HepG2 (cell line): ENCODE measurements around the gene RBM15B. TPM values are rescaled to one million over a fixed set of nuclear protein-coding genes. Genes with fewer than 3 reads are reported as not detected.

Source experiments
- ATAC-seq: fragments of 200-7000 bp; cut with Tn5 transposase; 3 replicates; pipeline ENCODE4 v1.9.1; 2020; ENCODE audit warnings: mild to moderate bottlenecking, moderate library complexity
- BruUV-seq: library from RNA; stranded (reverse); fragments of 400-500 nt; replicated peaks from 2 replicates; lab custom pipeline; 2021; lab: Mats Ljungman, UMichigan
- CTCF ChIA-PET: fragments of 300-600 bp; formaldehyde crosslinking; extraction: SDS; loops from one replicate; lab custom pipeline; 2021; ENCODE audit warnings: low total read pairs, inconsistent platforms, low intra/inter-chr PET ratio; lab: Yijun Ruan, JAX
- POLR2A ChIA-PET: fragments of 350-600 bp; sonication (Branson Sonifier 250); formaldehyde crosslinking; loops from one replicate; lab custom pipeline; 2020; ENCODE audit warnings: antibody characterized with exemption, inconsistent platforms; lab: Yijun Ruan, JAX
- DNase-seq: peaks from one replicate; pipeline ENCODE4 v3.0.0-alpha.2; 2015; ENCODE audit warnings: low spot score
- FAIRE-seq: peaks from 3 replicates; lab custom pipeline; 2011; peaks lifted over from hg19 to GRCh38; lab: Jason Lieb, UNC
- H2AFZ ChIP-seq: one replicate; pipeline ENCODE4 v1.6.1; 2011; ENCODE audit warnings: low read length, inconsistent platforms
- H3K27ac ChIP-seq: fragments of 300-600 bp; 3 replicates; pipeline ENCODE4 v1.8.0; 2011; ENCODE audit warnings: mixed run types, mild to moderate bottlenecking, mixed read lengths, low read length, inconsistent platforms; ENCODE audit not compliant: insufficient read depth; ENCODE audit errors: extremely low read length
- H3K27me3 ChIP-seq, 2 experiments: fragments of 200-600 bp in 1 of 2; 2 replicates in 1 of 2; 3 replicates in 1 of 2; pipeline versions ENCODE4 v1.6.0 to v1.8.0; 2011; ENCODE audit warnings: low read length in 2 of 2, mild to moderate bottlenecking in 2 of 2, moderate library complexity in 2 of 2, inconsistent platforms in 1 of 2; ENCODE audit not compliant: insufficient read depth in 2 of 2, control insufficient read depth in 1 of 2
- H3K36me3 ChIP-seq, 2 experiments: fragments of 200-600 bp in 1 of 2; replicated peaks in 1 of 2; 2 replicates in 1 of 2; 3 replicates in 1 of 2; pipeline versions ENCODE4 v1.5.1 to v1.8.0; 2011; ENCODE audit warnings: low read length in 2 of 2, inconsistent platforms in 1 of 2; ENCODE audit not compliant: insufficient read depth in 2 of 2, control insufficient read depth in 1 of 2
- H3K4me1 ChIP-seq: 2 replicates; pipeline ENCODE4 v1.5.1; 2012; ENCODE audit warnings: low read length, inconsistent platforms; ENCODE audit not compliant: insufficient read depth
- H3K4me2 ChIP-seq: 2 replicates; pipeline ENCODE4 v1.6.0; 2011; ENCODE audit warnings: low read depth, low read length, inconsistent platforms
- H3K4me3 ChIP-seq, 3 experiments: fragments of 200-600 bp in 1 of 3; sonication (generic), shearing (Covaris generic) in 1 of 3; replicated peaks in 1 of 3; 2 replicates each; pipeline ENCODE4 v1.5.1; 2011 to 2016; ENCODE audit warnings: low read length in 3 of 3, inconsistent platforms in 2 of 3, low read depth in 2 of 3, mild to moderate bottlenecking in 2 of 3, control low read depth in 1 of 3, mixed read lengths in 1 of 3; ENCODE audit not compliant: insufficient read depth in 1 of 3
- H3K79me2 ChIP-seq: one replicate; pipeline ENCODE4 v1.6.1; 2011; ENCODE audit warnings: low read length, inconsistent platforms; ENCODE audit not compliant: insufficient read depth
- H3K9ac ChIP-seq: 2 replicates; pipeline ENCODE4 v1.6.0; 2011; ENCODE audit warnings: mild to moderate bottlenecking, low read depth, low read length, inconsistent platforms; ENCODE audit not compliant: insufficient read depth
- H3K9me3 ChIP-seq: 2 replicates; pipeline ENCODE4 v1.5.1; 2012; ENCODE audit warnings: mild to moderate bottlenecking, low read length
- H4K20me1 ChIP-seq: 2 replicates; pipeline ENCODE4 v1.6.0; 2011; ENCODE audit warnings: inconsistent platforms, mild to moderate bottlenecking, low read length, moderate library complexity; ENCODE audit not compliant: insufficient read depth
- EHMT2 ChIP-seq: fragments of 200-600 bp; sonication (generic); IDR thresholded peaks from 2 replicates; pipeline ENCODE4 v1.7.0; 2017; ENCODE audit warnings: antibody characterized with exemption, low read depth, low read length, borderline replicate concordance
- HNRNPH1 ChIP-seq: fragments of 200-400 bp; formaldehyde crosslinking; optimal IDR thresholded peaks from 2 replicates; pipeline ENCODE3; 2017; ENCODE audit warnings: mild to moderate bottlenecking, low read depth, low read length
- IRF2 ChIP-seq: IDR thresholded peaks from 2 replicates; pipeline ENCODE4 v1.6.1; 2018; ENCODE audit warnings: missing genetic modification reagents, missing compliant biosample characterization
- KDM5B ChIP-seq: sonication (generic); formaldehyde crosslinking; IDR thresholded peaks from 2 replicates; pipeline ENCODE4 v1.4.0; 2020; ENCODE audit warnings: missing genetic modification reagents, mild to moderate bottlenecking, borderline replicate concordance
- MEF2D ChIP-seq: sonication (generic); formaldehyde crosslinking; IDR thresholded peaks from 2 replicates; pipeline ENCODE4 v1.5.1; 2020; ENCODE audit warnings: mild to moderate bottlenecking, missing genetic modification reagents
- PRPF4 ChIP-seq: fragments of 200-400 bp; formaldehyde crosslinking; IDR thresholded peaks from 2 replicates; pipeline ENCODE4 v1.6.1; 2016; ENCODE audit warnings: low read length, low read depth; ENCODE audit not compliant: poor library complexity, severe bottlenecking
- RBM22 ChIP-seq: fragments of 200-400 bp; formaldehyde crosslinking; optimal IDR thresholded peaks from 2 replicates; pipeline ENCODE3; 2017; ENCODE audit warnings: mild to moderate bottlenecking, low read length, moderate library complexity
- TEAD2 ChIP-seq: sonication (generic); formaldehyde crosslinking; IDR thresholded peaks from 2 replicates; pipeline ENCODE4 v1.9.0; 2021; ENCODE audit warnings: missing genetic modification reagents
- ZNF251 ChIP-seq: sonication (generic); formaldehyde crosslinking; IDR thresholded peaks from 2 replicates; pipeline ENCODE4 v1.9.0; 2021; ENCODE audit warnings: mild to moderate bottlenecking, missing genetic modification reagents
- ZNF430 ChIP-seq: sonication (generic); formaldehyde crosslinking; IDR thresholded peaks from 2 replicates; pipeline ENCODE4 v1.9.0; 2021; ENCODE audit warnings: mild to moderate bottlenecking, missing genetic modification reagents
- WGBS: methylation state at CpG from one replicate; pipeline ENCODE4 v1.1.6; 2017; ENCODE audit warnings: low lambda C conversion rate; 5-methylcytosine and 5-hydroxymethylcytosine counted together
- in situ Hi-C: cut with HindIII; loops from 2 replicates; pipeline ENCODE4 v1.10.0; 2017; ENCODE audit warnings: low pct_unique_long_range_greater_than_20kb; ENCODE audit not compliant: extremely low pct_ligation_motif_present
- intact Hi-C: fragments of 100-400 bp; cut with micrococcal nuclease; formaldehyde crosslinking; loops from one replicate; pipeline ENCODE4 v1.10.0; 2022; ENCODE audit not compliant: unreplicated experiment
- polyA plus RNA-seq, 8 experiments: library from polyadenylated mRNA; depleted of rRNA in 3 of 8; stranded (reverse) in 7 of 8; unstranded in 1 of 8; fragments of >200 nt; fragmentation: Illumina TruSeq in 4 of 8; extraction: Trizol in 4 of 8; gene quantifications; 2 replicates each; pipeline versions ENCODE4 v1.2.1 to v1.2.3, GENCODE V29; 2011 to 2016; ENCODE audit warnings: low read depth in 4 of 8, missing spikeins in 1 of 8, mixed read lengths in 1 of 8; ENCODE audit not compliant: insufficient read depth in 1 of 8
- total RNA-seq, 5 experiments: library from RNA; depleted of rRNA; stranded (reverse); fragments of >200 nt; fragmentation: Illumina TruSeq; extraction: Trizol; gene quantifications; 2 replicates each; pipeline ENCODE4 v1.2.3, GENCODE V29; 2016; ENCODE audit warnings: low read depth in 1 of 5
- TF ChIP-seq, protein P1 (sequence below): sonication (generic); formaldehyde crosslinking; IDR thresholded peaks from 2 replicates; pipeline ENCODE4 v1.5.1; 2020; ENCODE audit warnings: missing genetic modification reagents, mild to moderate bottlenecking, borderline replicate concordance
- TF ChIP-seq, protein P2 (sequence below): sonication (generic); formaldehyde crosslinking; IDR thresholded peaks from 2 replicates; pipeline ENCODE4 v1.5.0; 2020; ENCODE audit warnings: mild to moderate bottlenecking, missing genetic modification reagents, borderline replicate concordance

The RBM15B gene
- total and polyA plus RNA-seq, 2 of the 13 experiments (the other 11 are each of a cell fraction or from before 2014, with no cell fraction given), result 8.2 to 19.3 TPM

DNA sequence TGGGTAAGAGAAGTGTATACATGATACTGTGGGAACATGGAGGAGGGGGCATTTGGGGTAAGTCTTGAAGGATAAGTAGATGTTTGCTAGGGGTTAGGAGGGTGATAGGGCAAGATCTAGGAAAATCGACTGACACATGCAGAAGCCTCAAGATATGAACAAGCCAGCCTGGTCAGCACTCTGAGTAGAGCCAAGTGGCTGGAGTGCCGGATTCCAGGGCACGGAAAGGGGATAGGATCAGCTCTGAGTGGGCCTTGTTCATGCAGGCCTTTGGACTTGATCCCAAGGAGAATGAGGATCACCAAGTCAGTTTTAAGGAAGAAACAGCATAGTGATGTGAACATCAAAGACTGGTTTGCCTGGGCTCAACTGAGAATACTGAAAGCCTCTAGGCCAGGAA, 30.3 kb upstream of the RBM15B start:
- Histone ChIP-seq H3K4me2 (no peak overlapping the region), H3K27me3 (peaks cover 2 to 25% of the 10 kb centered on the region in 2 experiments; a peak in 4 of 5 replicates), H3K27ac (no peak overlapping the region), H3K4me1 (no peaks in the 10 kb centered on the region), H3K9me3 (no peaks in the 10 kb centered on the region), H3K36me3 (no peaks in the 10 kb centered on the region), H3K4me3 (no peak overlapping the region)
- ChIA-PET CTCF (no interaction called here), POLR2A (no interaction called here)
- BruUV-seq, result no TSS peak
- in situ Hi-C loops (no loop called here), intact Hi-C loops (no loop called here)
- no peak for ATAC-seq
- TF ChIP-seq ZNF430 (CRISPR knock-in tag), result no peak
- TF ChIP-seq, protein P1, sequence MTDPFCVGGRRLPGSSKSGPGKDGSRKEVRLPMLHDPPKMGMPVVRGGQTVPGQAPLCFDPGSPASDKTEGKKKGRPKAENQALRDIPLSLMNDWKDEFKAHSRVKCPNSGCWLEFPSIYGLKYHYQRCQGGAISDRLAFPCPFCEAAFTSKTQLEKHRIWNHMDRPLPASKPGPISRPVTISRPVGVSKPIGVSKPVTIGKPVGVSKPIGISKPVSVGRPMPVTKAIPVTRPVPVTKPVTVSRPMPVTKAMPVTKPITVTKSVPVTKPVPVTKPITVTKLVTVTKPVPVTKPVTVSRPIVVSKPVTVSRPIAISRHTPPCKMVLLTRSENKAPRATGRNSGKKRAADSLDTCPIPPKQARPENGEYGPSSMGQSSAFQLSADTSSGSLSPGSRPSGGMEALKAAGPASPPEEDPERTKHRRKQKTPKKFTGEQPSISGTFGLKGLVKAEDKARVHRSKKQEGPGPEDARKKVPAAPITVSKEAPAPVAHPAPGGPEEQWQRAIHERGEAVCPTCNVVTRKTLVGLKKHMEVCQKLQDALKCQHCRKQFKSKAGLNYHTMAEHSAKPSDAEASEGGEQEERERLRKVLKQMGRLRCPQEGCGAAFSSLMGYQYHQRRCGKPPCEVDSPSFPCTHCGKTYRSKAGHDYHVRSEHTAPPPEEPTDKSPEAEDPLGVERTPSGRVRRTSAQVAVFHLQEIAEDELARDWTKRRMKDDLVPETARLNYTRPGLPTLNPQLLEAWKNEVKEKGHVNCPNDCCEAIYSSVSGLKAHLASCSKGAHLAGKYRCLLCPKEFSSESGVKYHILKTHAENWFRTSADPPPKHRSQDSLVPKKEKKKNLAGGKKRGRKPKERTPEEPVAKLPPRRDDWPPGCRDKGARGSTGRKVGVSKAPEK (CRISPR knock-in tag), result no peak
- TF ChIP-seq, protein P2, sequence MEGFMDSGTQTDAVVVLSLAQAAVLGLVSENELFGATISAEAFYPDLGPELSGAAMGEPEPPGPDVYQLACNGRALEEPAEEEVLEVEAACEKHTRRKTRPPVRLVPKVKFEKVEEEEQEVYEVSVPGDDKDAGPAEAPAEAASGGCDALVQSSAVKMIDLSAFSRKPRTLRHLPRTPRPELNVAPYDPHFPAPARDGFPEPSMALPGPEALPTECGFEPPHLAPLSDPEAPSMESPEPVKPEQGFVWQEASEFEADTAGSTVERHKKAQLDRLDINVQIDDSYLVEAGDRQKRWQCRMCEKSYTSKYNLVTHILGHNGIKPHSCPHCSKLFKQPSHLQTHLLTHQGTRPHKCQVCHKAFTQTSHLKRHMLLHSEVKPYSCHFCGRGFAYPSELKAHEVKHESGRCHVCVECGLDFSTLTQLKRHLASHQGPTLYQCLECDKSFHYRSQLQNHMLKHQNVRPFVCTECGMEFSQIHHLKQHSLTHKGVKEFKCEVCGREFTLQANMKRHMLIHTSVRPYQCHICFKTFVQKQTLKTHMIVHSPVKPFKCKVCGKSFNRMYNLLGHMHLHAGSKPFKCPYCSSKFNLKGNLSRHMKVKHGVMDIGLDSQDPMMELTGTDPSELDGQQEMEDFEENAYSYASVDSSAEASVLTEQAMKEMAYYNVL (CRISPR knock-in tag), result no peak
- no peak for TF ChIP-seq EHMT2
- TF ChIP-seq KDM5B (CRISPR knock-in tag), result no peak
- TF ChIP-seq HNRNPH1, result no peak
- TF ChIP-seq ZNF251 (CRISPR knock-in tag), result no peak
- no peak for TF ChIP-seq IRF2 (CRISPR knock-in tag)
- TF ChIP-seq PRPF4, result no peak
- no peak for TF ChIP-seq RBM22
- no peak for TF ChIP-seq TEAD2 (CRISPR knock-in tag)
- no peak for TF ChIP-seq MEF2D (CRISPR knock-in tag)
- TF ChIP-seq, all 625 proteins: peak for 0
- no peak for DNase-seq
- H4K20me1 ChIP-seq, result no peaks in the 10 kb centered on the region
- H2AFZ ChIP-seq, result no peak overlapping the region
- H3K9ac ChIP-seq, result no peak overlapping the region
- FAIRE-seq, result no peak
- no peaks in the 10 kb centered on the region for H3K79me2 ChIP-seq
- WGBS, result 20% methylated on average over 3 of the region's 3 CpGs
